ENCODE data around the gene ASPHD1. TPM values are rescaled to one million over a fixed set of nuclear protein-coding genes. Genes with fewer than 3 reads are reported as not detected.
"Not testable (repeated sequence)": the region's sequence is repeated elsewhere in the genome, so short reads cannot be mapped to it uniquely, and the experiment has no call there.

ASPHD1 gene
- polyA plus RNA-seq, 3 donors: 0.47 to 1.3 (median 0.80) TPM

- DNase-seq (ENCODE audit: extremely low read depth in 1 of 11, low read depth in 9 of 11, low spot score in 4 of 11): no peak
Observed at GRCh38 chr16:29875206-29875605, 25.1 kb upstream of the ASPHD1 start.

GRCh38 chr16:29876217-29876593 lies 24.1 kb upstream of the ASPHD1 start:
- DNase-seq (ENCODE audit: extremely low read depth in 1 of 11, low read depth in 9 of 11, low spot score in 4 of 11): no peak

GRCh38 chr16:29876594-29877249 lies 23.6 kb upstream of the ASPHD1 start:
- DNase-seq (ENCODE audit: extremely low read depth in 1 of 11, low read depth in 9 of 11, low spot score in 4 of 11): no peak

GRCh38 chr16:29877266-29877961 lies 22.9 kb upstream of the ASPHD1 start:
- DNase-seq (ENCODE audit: extremely low read depth in 1 of 11, low read depth in 9 of 11, low spot score in 4 of 11): peak in 2 of 11 donors; percentile 7

GRCh38 chr16:29878172-29878571 lies 22.1 kb upstream of the ASPHD1 start:
- no peak for DNase-seq (ENCODE audit: extremely low read depth in 1 of 11, low read depth in 9 of 11, low spot score in 4 of 11)

GRCh38 chr16:29881050-29881449 lies 19.2 kb upstream of the ASPHD1 start:
- DNase-seq (ENCODE audit: extremely low read depth in 1 of 11, low read depth in 9 of 11, low spot score in 4 of 11): no peak

GRCh38 chr16:29883987-29884386 lies 16.3 kb upstream of the ASPHD1 start:
- DNase-seq (ENCODE audit: extremely low read depth in 1 of 11, low read depth in 9 of 11, low spot score in 4 of 11): no peak

- not testable (repeated sequence) for DNase-seq (ENCODE audit: extremely low read depth in 1 of 11, low read depth in 9 of 11, low spot score in 4 of 11)
Observed at GRCh38 chr16:29889372-29889771, 10.9 kb upstream of the ASPHD1 start.

- DNase-seq (ENCODE audit: extremely low read depth in 1 of 11, low read depth in 9 of 11, low spot score in 4 of 11): peak in 1 of 11 donors; percentile 14
Observed at GRCh38 chr16:29891525-29892457, 8.5 kb upstream of the ASPHD1 start.

GRCh38 chr16:29892458-29892813 lies 7.9 kb upstream of the ASPHD1 start:
- no peak for DNase-seq (ENCODE audit: extremely low read depth in 1 of 11, low read depth in 9 of 11, low spot score in 4 of 11)

GRCh38 chr16:29893553-29893952 lies 6.7 kb upstream of the ASPHD1 start:
- no peak for DNase-seq (ENCODE audit: extremely low read depth in 1 of 11, low read depth in 9 of 11, low spot score in 4 of 11)

- no peak for DNase-seq (ENCODE audit: extremely low read depth in 1 of 11, low read depth in 9 of 11, low spot score in 4 of 11)
Observed at GRCh38 chr16:29894352-29894751, 5.9 kb upstream of the ASPHD1 start.

- no peak for DNase-seq (ENCODE audit: extremely low read depth in 1 of 11, low read depth in 9 of 11, low spot score in 4 of 11)
Observed at GRCh38 chr16:29896841-29897240, 3.4 kb upstream of the ASPHD1 start.

- DNase-seq (ENCODE audit: extremely low read depth in 1 of 11, low read depth in 9 of 11, low spot score in 4 of 11): no peak
Observed at GRCh38 chr16:29897333-29897732, 3.0 kb upstream of the ASPHD1 start.

- peak in 1 of 11 donors; percentile 8 for DNase-seq (ENCODE audit: extremely low read depth in 1 of 11, low read depth in 9 of 11, low spot score in 4 of 11)
Observed at GRCh38 chr16:29898135-29898803, 2.0 kb upstream of the ASPHD1 start.

- DNase-seq (ENCODE audit: extremely low read depth in 1 of 11, low read depth in 9 of 11, low spot score in 4 of 11): peak in 2 of 11 donors; percentile 17 to 32
Observed at GRCh38 chr16:29898804-29899515, 1.3 kb upstream of the ASPHD1 start.

GRCh38 chr16:29899516-29900101 lies 679 bp upstream of the ASPHD1 start, which contains the start of gene SEZ6L2:
SEZ6L2 (minus strand) TSS chr16:29899550; CDS start chr16:29899019, 531 bp downstream.
- peak; percentile 50 to 81 (median 70) for DNase-seq (ENCODE audit: extremely low read depth in 1 of 11, low read depth in 9 of 11, low spot score in 4 of 11)

- no peak for DNase-seq (ENCODE audit: extremely low read depth in 1 of 11, low read depth in 9 of 11, low spot score in 4 of 11)
Observed at GRCh38 chr16:29900888-29901606, 759 bp downstream of the ASPHD1 start.
